Measurements from ENCODE around the gene HOMEZ. TPM values are rescaled to one million over a fixed set of nuclear protein-coding genes. Genes with fewer than 3 reads are reported as not detected.
A peak's percentile ranks its signal among the peaks of the same experiment; 100 is the strongest.

The HOMEZ gene
- polyA plus RNA-seq, 1 of the 3 experiments (the other 2 are of a cell fraction) = 7.7 TPM

- Histone ChIP-seq H3K27me3 (ENCODE audit: insufficient read depth) (no peaks in the 10 kb centered on the region), H3K9me2 (no peaks in the 10 kb centered on the region), H3K36me3 (replicated peaks in 1 of 2; ENCODE audit: control insufficient read depth in 1 of 2, insufficient read depth in 2 of 2, low read length in 1 of 2) (peaks cover 0 to 3% of the 10 kb centered on the region in 2 experiments), H3K4me2 (peak overlapping the region; percentile 97), H3K9me3 (no peaks in the 10 kb centered on the region), H2AFZ (ENCODE audit: low read depth) (no peak overlapping the region), H4K20me1 (ENCODE audit: insufficient read depth) (no peaks in the 10 kb centered on the region), H3K27ac (ENCODE audit: low read depth in 2 of 2, low read length in 1 of 2) (peak overlapping the region; percentile 91 to 93), H3K4me1 (ENCODE audit: control insufficient read depth in 1 of 2, insufficient read depth in 2 of 2, low read depth in 1 of 2, low read length in 1 of 2) (peaks cover 14 to 18% of the 10 kb centered on the region in 2 experiments; a peak in 3 of 4 replicates), H3K9ac (peak overlapping the region; percentile 82; the same call in 1 of the 2 replicates), H3K4me3 (ENCODE audit: low read depth in 2 of 2, low read length in 1 of 2) (peak overlapping the region; percentile 69 to 91), H3K79me2 (ENCODE audit: insufficient read depth) (peaks cover 9% of the 10 kb centered on the region), H3F3A (replicated peaks; ENCODE audit: insufficient read depth) (peaks cover 27% of the 10 kb centered on the region)
- under 1% methylated on average over 35 of the region's 87 CpGs for WGBS (ENCODE audit: low lambda C conversion rate)
- ChIA-PET CTCF (interaction anchor here (0.6 to 4.7 kb wide), 25 partner anchors 9 to 290 kb away, joined by 3 to 26 read pairs (median 5); partner anchors contain the start of genes HOMEZ and PABPN1), POLR2A (interaction anchor here (0.7 to 1.6 kb wide), 5 partner anchors 10 to 206 kb away, joined by 3 to 7 read pairs (median 4); partner anchors contain the start of genes ACIN1, C14orf119 and PABPN1)
- DNase-seq = peak; percentile 98
- peak; percentile 94 for TF ChIP-seq MXI1 (IDR thresholded peaks at IDR 0.05; ENCODE audit: low read depth, low read length)
- peak; percentile 82 for TF ChIP-seq NRF1 (IDR thresholded peaks at IDR 0.05; ENCODE audit: low read depth, low read length)
- no peak for TF ChIP-seq EZH2phosphoT487 (IDR thresholded peaks at IDR 0.05; ENCODE audit: borderline replicate concordance, low read depth)
- no peak for TF ChIP-seq FOXM1 (IDR thresholded peaks at IDR 0.05; ENCODE audit: low read depth)
- TF ChIP-seq USF1 (IDR thresholded peaks at IDR 0.05; ENCODE audit: borderline replicate concordance, low read depth) = peak; percentile 74
- TF ChIP-seq NFIC (IDR thresholded peaks at IDR 0.05; ENCODE audit: borderline replicate concordance) = no peak
- no peak for TF ChIP-seq GATA2 (CRISPR knock-in tag; IDR thresholded peaks at IDR 0.05)
- TF ChIP-seq JUND (IDR thresholded peaks at IDR 0.05) = no peak
- peak; percentile 91; the same call in 1 of the 2 replicates for TF ChIP-seq SIN3A (IDR thresholded peaks at IDR 0.05; ENCODE audit: borderline replicate concordance, low read depth, low read length)
- TF ChIP-seq RAD21 (IDR thresholded peaks at IDR 0.05; ENCODE audit: low read length) = 0 out of 2 replicates have a peak, but pooled peaks have one; percentile 8
- no peak for TF ChIP-seq TCF12 (IDR thresholded peaks at IDR 0.05)
- no peak; the same call in 1 of the 2 replicates for TF ChIP-seq USF2 (IDR thresholded peaks at IDR 0.05; ENCODE audit: borderline replicate concordance, low read depth, low read length)
- TF ChIP-seq TAF1 (IDR thresholded peaks at IDR 0.05; ENCODE audit: borderline replicate concordance, low read depth, low read length) = 0 out of 2 replicates have a peak, but pooled peaks have one; percentile 31
- no peak for TF ChIP-seq IRF3 (IDR thresholded peaks at IDR 0.05; ENCODE audit: low read depth, low read length)
- TF ChIP-seq CHD2 (IDR thresholded peaks at IDR 0.05; ENCODE audit: low read length, partially characterized antibody) = peak; percentile 11
- no peak for TF ChIP-seq YY1 (IDR thresholded peaks at IDR 0.05; ENCODE audit: low read depth)
- TF ChIP-seq MEF2A (IDR thresholded peaks at IDR 0.05; ENCODE audit: borderline replicate concordance, low read depth) = no peak
- no peak for TF ChIP-seq REST (IDR thresholded peaks at IDR 0.05; ENCODE audit: low read depth, low read length)
- TF ChIP-seq RXRA (IDR thresholded peaks at IDR 0.05; ENCODE audit: borderline replicate concordance, low read depth) = no peak
- peak; percentile 51; the same call in 1 of the 2 replicates for TF ChIP-seq FOXJ3 (CRISPR knock-in tag; IDR thresholded peaks at IDR 0.05)
- 0 out of 4 replicates have a peak, but pooled peaks of 1 of the 2 experiments have one; percentile 4 for TF ChIP-seq EP300 (IDR thresholded peaks at IDR 0.05; ENCODE audit: borderline replicate concordance in 1 of 2, low read depth in 1 of 2, low read length in 1 of 2)
- TF ChIP-seq TEAD4 (IDR thresholded peaks at IDR 0.05; ENCODE audit: borderline replicate concordance, insufficient read depth) = no peak
- peak; percentile 38; the same call in 1 of the 2 replicates for TF ChIP-seq ELF1 (IDR thresholded peaks at IDR 0.05)
- no peak for TF ChIP-seq FOSL2 (IDR thresholded peaks at IDR 0.05; ENCODE audit: borderline replicate concordance, low read depth)
- peak; percentile 83 for TF ChIP-seq CTCF (IDR thresholded peaks at IDR 0.05)
Measured at GRCh38 chr14:23301288-23301968, 15.5 kb upstream of the HOMEZ start.
